Measurements from ENCODE around the gene EPHX1.

Gene EPHX1

DNA sequence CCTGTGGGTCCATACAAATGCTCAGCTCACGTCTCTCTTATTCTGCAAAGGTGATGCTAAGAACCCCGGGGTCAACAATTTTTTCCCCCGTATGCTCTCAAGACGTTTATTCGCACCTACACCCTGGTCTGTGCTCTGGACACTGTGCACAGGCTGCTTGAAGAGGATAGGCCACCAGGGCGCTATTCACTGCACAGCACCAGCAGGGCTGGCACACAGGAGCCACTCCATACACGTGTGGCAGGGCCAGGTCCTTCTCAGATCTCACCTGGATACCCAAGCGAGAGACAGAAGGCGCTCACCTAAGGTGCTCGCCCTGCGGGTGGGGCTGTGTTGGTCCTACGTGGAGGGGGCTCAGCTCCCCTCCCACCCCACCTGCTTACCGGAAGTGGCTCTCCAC is 55.6 kb downstream of the EPHX1 start:
- DNase-seq, result no peak

DNA sequence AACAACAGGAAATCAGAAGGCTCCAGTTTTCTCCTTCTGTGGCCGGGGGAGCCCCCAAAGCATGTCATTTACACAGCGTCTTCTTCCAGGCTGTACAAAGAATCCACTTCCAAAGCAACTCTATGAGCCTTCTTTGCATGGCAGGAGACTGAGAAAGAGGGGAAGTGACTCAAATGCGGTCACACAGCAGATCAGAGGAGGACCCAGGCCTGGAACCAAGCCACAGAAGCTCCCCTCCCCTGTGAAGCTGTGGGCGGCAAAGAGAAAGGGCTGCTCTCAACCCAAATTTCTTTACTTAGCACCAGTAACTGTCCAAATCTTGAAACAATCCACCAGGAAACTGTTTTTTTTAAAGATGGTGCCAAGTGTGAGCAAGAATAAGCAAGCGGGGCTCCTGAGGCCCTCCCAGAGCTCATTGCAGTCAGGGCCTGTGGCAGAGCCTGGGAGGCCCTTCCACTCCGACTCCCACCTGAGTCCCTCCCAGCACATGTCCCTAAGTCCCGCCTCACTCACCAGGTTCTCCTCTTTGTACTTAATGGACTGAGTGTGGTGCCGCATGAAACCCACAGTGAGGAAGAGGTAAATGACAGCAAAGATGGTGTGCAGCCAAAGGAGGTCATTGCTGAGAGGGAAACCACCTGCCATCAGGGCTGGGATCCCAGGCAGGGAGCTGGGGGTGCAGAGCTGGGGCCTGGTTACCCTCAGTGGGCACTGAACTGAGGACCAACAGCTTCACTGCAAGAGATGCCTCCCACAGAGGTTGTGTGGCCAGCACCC is 56.3 kb downstream of the EPHX1 start:
- DNase-seq, result no peak

DNA sequence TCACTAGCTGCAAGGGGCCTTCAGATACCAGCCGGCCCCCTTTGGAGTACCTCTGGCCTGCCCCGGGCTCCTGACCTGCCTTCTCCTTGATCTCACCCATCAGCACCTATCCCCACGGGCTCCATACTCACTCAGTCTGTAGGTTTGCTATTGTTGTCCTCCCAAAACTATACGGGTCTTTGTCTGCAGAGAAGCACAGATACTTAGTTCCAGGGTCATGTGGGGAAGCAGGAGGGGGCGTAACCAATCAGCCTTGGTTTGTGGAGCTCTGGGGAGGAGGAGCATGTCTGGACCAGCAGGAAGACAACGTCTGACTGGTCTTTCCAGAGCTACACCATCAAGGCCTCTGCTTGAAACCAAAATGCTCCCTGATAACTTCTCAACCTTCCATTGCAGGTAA is 57.1 kb downstream of the EPHX1 start:
- no peak for DNase-seq

DNA sequence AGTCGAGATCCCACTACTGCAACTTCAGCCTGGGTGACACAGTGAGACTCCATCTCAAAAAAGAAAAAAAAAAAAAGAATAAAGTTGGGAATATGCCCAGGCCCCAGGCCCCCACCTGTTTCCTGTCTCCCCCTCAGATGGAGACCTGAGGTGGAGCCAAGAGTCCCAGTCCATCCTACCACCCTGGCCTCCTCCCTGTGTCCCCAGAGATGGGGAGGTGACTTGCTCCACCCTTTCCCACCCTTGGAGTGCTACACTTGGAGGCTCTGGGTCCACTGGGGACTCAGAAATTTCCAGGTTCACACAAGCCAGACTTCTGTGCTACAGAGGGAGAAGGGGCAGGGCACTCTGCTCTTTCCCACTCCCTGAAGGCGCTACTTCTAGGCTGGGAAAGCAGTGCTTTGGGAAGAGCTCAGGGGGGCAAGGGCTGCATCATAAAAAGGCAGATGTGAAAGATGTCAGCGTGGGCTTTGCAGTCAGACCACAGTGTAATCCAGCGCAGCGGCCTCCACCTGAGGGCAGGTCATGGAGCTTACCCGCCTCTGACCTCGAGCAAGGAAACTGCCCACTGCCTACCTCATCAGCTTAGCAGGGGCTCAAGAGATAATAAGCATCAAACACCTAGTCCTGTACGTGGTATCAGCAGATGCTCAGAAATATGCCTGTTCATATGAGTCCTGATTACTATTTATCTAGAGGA is 58.9 kb downstream of the EPHX1 start:
- DNase-seq, result no peak

DNA sequence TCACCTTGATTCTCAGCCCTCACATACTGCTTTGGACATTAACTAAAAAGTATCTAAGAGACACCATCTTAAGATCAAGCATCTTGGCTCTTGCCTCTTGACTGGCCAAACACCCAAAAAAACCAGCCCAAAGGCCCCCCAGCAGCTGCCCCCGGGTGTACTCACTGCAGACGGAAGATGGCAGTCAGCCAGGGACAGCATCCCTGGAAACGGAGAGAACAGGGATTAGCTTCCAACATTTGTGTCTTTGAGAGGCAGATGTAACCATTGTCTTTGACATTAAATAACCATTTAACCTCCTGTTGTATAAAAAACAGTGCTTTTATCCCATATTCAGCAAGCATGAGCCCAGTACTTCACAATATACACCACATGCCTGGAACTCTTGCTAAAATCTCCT is 61.0 kb downstream of the EPHX1 start:
- DNase-seq, result no peak

DNA sequence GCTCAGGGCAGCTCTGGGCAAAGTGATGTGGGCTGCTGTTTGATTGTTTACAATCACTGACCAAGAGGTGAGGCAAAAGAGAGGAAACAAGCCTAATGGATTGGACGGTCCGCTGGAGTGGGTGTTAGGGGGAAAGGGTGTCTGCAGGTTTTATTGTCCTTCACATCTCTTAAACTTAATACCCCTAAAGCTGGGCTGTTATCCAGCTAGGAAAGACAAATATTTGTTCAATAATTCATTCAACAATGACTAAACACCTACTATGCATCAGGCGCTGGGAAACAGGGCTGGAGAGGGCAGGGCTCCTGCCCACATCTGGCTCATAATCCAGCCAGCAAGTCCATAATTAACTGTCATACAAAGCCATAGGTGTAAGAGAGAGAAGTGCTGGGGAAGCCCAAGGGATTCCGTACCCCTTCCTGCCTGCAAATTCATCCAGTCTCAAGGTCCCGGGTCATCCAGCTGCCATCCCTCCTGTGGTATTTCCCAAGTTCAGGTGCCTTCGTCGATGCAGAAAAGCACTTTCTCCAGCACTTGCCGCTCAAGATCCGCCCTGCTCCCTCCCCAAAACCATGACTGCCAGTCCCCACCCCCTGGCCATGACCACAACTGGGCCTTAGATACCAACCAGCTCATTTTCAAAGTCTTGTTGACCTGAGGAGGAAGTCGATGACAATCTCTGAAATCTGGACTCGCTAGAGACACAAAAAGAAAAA is 61.6 kb downstream of the EPHX1 start:
- DNase-seq, result no peak

DNA sequence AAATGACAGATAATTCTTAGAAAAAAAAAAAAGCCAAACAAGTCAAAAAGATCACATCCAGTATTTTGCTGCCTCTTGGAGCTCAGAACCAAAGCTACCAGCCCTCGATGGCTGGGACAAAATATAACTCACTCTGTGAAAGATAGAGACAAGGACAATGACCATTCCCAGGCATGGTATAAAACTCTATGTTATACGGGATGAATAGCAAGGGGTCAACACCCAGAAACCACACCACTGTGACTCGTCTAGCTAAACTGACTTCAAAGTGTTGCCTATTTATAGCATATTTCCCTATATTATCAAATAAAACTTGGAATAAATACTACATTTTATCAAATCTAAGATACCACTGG is 62.1 kb downstream of the EPHX1 start:
- no peak for DNase-seq

DNA sequence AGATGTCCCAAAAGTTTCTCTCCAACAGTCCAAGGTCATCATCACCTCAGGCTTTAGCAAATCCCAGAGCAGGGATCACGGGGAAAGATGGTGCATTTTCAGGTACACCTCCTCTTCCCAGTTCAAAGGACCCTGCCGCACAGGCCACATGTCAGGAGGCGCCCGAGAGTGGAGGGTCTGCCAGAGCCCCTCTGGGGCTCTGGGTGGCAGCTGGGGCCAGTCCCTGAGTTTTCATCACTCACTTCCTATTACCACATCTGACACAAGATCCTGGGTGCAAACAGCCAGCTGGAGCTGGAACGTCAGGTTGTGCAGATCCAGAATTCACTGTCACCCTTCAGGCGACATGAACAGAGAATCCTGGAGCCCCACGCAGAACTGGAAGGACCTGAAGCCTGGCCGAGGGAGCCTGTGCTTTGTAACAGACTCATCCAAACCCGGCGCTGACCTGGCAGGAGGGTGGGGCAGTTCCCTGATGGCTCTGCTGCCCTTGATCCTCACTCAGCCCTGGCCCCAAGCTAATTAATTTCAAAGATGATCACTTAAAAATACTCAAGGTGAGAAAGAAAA is 63.4 kb downstream of the EPHX1 start:
- DNase-seq, result no peak

DNA sequence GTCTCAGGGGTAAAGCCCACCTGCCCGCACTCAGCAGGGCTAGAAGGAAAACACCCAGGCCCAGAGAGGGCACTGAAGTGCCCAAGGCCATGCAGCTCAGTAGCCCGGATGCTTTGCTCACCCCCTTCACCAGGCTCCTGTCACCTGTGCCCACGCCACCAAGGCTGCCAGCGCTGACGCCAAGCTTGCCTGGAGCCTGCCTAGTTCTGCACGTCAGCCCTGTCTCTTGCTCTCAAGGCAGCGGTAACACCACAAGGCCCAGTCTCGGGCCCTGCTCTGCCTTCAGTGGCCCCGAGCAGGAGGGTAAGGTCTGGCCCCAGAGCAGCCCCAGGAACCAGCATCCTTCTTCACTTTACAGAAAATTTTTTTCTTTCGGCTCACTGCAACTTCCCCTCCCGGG is 64.5 kb downstream of the EPHX1 start:
- no peak for DNase-seq

DNA sequence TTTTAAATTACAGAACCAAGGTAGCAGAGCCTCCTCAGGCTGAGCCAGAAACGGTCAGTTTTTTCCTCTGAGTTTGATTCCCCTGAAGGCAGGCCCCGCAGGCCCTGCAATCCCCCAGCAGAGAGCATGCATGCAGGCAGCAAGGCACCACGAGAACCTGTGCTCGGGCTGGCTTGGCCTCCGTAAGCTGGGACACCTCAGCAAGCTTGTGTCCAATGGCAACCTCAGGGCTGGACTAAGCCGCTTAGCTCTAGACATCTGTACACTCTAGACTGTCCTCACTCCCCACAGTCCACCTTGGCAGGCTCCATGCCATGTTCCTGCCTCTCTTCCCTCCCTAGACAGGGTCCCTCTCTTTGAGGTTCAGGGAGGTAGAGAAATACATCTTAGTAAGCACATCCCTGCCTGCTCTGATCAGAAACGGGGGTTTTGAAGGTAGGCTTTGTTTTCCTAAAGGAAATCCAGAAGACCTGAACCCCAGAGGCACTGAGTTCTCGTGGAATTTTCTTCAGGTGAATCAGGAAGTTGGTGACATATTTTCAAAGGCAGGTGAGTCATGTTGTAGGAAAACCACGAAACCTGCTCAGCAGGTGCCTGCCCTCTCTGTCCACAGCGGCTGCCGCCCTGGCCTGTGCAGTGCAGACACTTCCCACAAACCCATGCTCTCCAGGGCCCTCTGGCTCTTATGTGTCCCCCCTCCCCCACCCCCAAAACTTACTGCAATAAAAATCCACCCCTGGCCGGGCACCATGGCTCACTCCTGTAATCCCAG is 65.3 kb downstream of the EPHX1 start:
- no peak for DNase-seq

DNA sequence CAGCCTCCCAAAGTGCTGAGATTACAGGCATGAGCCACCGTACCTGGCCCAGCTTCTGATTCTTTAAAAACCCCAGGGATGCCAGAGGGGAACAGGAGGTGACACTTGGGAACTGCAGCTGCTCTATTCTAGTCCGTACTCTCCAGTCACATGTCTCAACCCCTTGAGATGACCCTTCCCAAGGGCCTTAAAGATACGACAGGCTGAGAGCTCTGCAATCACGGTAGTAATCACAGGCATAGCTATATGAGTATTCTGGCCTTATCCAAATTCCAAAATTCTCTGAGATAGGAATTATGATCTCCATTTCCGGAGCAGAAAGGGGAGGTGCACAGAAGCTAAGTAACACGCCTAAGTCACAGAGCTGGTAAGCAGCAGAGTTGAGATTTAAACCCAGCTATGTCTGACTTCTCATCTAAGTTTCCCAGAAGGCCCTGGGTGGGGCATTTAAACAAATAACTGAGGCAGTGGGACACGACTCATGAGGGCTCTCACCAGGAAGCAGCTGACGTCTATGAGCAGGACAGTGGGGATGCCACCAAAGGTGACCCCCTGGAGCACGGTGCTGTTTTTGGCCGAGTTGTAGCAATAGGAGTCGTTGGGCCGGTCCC is 67.1 kb downstream of the EPHX1 start:
- DNase-seq, result no peak

DNA sequence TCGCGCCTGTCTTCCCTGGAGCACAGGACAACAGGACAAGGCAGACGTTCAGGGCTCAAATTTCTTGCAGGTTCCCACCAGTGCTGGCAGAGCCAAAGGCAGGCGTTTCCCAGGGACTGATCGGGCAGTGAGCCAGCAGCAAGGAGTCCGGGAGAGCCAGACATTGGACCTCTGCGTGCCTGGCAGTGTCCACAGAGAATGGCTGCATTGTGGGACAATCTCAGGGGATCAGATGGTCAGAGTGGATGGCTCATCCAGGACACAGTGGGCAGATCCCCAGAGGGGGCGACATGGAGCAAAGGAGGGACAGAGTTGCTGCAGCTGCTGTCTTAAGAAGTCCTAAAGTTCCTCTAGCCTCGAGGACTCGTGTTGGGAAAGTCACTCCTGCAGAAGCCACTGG is 67.7 kb downstream of the EPHX1 start:
- DNase-seq, result no peak

DNA sequence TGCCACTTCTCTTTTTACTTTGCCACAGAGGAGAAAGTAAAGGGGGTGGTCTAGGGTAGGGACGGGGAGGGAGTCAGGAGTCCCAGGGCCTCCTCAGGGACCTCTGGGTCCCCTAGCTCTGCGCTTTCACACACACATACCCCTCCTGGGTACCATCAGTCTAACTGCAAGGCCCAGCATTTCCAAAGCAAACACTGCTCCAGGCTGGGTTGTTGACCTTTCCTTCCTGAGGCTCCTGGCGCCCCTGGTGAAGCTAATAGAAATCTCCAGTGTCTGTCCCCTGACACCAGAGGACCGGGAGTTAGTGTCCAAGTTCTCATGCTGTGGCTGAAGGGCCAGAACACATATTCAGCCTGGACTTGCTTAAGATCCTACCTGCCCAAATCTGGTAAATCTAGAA is 68.4 kb downstream of the EPHX1 start:
- DNase-seq, result no peak

DNA sequence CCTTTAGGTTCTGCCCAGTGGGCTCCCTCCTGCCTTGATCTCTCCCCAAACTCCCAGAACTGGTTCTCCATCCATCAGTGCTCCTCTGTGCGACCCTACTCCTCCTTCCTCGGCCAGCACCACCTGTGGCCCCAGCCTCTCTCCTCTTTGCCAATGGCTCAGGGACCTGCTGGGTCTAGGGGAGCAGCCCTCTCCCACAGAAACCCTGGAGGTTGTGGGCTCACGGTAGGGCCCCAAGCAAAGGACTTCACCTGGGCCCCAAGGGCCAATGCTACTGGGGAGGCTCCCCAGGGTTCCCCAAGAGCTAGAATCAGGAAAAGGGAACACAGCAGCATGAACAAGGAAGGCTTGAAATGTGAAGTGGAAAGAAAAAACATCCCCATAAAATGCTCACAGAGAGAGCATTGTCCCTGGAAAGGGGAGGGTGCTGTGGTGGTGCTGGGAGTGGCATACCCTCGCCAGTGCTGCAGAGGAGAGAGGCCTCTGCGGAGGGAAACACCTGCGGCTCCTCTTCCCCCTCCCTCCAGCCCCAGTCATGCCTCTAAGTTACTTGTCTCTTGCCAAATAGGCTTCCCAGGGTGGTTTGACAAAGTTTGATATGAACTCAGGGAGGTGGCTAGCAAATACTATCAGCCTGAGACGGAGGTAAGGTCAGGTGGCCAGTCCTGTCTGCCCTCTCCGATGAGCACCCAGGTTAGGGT is 69.7 kb downstream of the EPHX1 start:
- DNase-seq, result no peak

DNA sequence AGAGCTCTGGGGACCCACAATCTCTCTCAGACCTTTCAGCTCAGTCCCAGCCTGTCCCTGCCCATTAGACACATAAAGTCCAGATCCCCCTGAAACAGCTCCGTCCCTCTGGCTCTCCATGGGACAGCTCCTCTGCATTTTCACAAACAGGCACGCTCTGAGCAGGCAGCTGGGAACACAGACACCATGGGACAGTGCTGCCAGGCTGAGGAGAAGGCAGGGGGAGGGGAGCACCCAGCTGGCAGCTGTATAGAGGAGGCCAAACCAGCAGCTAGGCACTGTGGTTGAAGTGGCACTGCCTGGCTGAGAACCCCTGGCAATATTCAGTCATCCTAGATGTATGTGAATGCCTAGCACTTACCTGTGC is 70.3 kb downstream of the EPHX1 start:
- no peak for DNase-seq

DNA sequence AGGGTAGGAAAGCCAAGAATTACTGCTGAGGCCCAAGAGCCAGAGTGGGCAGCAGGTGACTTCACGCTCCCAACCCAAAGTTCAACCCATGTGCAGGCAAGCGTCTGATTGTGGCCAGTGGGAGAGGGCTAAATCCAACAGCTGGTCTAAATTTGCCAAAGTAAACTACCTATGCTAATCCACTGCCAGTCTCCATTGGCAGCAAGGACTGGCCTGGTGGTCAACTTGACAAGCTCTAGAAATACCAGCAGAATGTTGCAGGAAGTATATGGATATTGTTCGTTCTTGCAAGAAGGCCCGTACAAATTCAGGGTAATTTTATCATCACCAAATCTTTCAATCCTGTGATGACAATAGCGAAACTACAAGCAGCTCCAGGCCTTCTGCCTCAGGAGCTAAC is 70.7 kb downstream of the EPHX1 start:
- no peak for DNase-seq

DNA sequence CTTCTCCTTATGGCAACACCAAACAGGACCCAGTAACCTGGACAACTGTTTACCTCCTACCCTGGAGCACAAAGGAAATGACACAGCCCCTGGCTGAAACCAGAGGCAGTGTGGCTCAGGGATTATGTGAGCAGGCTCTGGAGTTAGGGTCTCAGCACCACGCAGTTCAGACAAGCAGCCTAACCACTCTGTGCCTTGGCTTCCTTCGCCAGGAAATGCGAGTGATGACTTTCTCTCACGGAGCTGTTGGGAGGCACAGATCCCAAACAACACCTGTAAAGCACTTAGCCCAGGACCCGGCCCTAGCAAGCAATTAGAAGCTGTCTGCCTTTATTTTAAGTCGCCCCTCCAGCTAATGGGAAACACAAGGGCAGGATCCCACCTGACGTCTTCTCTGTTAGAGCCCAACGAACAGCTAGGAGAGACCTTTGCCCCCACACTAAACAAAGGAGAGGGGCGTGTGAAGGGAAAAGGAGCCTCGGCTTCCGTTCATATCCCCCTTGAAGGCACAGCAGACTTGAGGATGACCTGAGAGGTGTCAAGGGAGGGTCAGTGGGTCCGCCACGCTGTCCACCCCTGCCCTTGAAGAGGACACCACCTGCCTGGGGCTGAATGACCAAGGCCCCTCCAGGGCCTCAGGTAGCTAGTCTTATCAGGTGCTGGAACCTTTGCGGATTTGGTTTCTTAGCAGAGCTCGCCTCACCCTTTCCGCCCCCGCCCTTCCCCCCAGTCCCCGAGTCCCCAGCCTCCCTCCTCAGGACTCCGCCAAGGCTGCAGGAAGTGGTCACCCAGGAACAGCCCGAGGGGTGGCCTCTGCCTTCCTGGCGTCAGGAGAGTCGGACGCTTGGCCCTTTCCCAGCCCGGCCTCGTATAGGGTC is 71.4 kb downstream of the EPHX1 start:
- DNase-seq, result no peak

DNA sequence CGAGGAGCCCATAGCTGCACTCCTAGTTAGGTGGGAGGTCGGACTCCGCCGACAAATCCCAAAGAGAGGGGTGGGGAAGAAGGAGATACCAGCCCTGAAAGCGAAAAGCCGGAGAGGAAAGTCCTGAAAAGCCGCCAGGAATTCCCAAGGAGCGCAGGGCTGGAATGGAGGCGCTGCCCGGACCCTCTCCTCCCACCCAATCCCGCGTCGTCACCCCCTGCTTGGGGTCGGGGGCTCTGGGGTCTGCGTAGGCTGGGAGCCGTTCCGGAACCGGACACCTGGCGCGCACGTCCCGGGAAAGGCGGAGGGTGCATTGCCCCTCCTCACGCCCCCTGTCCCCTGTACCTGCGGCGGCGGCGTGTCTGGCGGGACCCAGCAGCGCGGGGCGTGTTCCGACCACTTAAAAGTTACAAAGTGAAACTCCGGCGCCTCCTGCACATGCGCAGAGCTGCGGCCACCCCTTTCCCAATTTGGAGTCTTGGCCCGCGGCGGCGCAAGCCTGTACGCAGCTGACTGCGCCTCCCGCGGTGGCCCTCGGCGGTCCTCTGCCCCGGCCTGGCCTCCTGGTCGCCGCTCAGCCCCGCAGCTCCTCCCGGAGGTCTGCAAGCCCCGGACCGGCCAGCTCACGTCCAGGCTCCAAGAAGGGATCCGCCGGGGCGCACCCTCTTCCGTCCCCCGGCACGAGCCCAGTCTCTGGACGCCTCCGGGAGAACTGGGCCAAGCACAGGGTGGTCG is 72.2 kb downstream of the EPHX1 start, which contains the start of gene TMEM63A:
TMEM63A (minus strand) TSS at position 422 of the 735 bp plus-strand sequence. CDS start 4,800 bp downstream, outside the sequence.
- DNase-seq, result no peak

DNA sequence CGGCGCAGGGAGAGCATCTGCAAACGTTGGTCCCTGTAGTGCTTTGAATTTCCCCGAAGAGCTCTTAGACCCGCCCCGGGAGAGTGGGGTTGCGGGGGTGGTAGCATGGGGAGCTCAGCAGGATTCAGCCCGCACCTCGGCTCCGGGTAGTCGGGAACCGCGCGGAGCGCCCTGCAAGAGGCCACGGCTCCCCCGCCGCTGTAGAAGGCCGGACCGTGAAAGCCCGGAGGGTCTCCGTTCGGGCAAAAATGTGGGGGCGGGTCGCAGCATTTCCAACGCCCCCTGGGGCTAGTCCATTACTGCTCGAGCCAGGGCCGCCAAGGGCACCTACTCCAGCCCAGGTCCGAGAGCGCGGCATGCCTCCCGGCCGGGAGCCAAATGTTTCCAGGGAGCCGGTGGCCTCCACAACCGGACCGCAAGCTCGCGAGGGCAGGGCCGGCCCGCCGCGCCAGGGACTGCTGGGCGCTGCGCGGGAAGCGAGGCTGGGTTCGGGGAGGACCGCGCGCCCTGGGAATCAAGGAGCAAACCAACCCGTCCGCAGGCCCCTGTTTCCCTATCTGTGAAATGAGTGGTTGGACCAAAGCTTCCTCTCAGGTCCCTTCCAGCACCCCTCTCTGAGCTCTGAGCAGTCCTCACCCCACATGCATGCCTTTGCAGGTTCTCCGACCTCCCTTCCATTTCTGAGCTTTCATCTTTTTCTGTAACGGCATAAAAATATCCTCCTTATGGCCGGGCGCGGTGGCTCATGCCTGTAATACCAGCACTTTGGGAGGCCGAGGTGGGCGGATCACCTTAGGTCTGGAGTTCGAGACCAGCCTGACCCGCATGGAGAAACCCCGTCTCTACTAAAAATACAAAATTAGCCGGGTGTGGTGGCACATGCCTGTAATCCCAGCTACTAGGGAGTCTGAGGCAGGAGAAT is 73.0 kb downstream of the EPHX1 start:
- no peak for DNase-seq
